HG02884 (cell line): Measurements from ENCODE around the gene HIVEP3.

ENCODE experiments used
- ATAC-seq: cut with Tn5 transposase; IDR thresholded peaks from one replicate; pipeline ENCODE4 v1.9.1; 2021; ENCODE audit warnings: mild to moderate bottlenecking, moderate library complexity; ENCODE audit not compliant: unreplicated experiment

Gene HIVEP3

GRCh38 chr1:41816061-41816460 is 102.7 kb downstream of the HIVEP3 start:
- ATAC-seq: no peak

DNA sequence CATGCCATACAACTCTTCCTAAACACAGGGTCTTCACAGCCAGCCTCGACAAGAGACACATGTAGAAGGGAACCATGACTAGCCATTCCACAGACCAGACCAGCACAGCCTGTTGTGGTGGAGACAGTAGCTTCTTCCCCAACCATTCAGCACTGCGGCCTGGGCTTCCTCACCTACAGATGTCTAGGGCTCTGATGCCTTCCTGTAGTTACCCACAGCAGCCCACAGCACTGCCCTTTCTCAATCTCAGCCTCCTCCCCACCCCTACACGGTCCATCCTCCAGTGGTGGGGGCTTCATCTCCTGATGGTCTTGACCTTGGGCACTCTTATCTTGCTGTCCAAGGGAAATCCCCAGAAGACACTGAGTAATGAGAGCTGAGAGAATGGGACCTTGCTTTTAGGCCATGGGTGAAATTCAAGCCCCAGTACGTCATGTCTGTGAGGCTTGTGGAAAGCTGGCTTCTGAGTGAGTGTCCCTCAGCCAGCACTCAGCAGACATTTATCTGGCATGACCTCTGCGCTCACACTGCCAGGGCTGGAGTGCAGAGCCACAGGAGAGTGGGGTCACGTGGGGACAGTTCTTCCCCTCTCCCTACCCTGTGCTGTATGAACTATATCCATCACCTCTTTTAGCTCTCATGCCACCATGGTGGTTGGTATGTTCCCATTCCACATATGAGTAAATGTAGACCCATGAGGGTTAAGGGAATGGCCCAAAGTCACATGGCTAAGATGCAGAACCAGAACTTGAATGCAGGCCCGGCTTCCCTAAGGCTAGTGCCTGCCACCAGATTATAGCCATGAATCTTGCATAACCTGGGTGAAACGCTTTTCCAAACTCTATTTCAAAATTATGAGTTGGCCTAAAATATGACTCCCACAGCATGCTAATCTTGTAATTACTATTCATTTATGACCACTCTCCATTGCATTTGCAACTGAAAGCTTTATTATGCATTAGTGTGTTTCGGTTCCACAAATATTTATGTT is 104.7 kb downstream of the HIVEP3 start:
- no peak for ATAC-seq

GRCh38 chr1:41813226-41813625 is 105.5 kb downstream of the HIVEP3 start:
- no peak for ATAC-seq

DNA sequence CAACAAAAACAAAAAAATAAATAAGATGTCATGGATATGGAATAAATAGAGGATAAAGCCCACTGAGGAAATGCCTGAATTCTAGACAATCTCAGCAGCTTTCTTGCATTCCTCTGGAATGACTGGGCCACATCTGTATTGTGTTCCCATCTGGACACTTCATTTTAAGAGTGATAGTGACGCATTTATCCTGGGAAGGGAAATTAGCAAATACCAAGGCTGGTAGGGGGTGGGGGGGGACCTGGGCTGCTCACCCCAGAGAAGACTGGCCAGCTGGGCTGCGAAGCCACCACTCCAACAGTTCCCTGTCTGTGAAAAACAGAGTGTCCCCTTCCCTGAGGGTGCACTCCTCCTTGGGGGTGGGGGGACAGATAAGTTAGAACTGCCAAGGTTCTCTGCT is 106.3 kb downstream of the HIVEP3 start:
- ATAC-seq: no peak

DNA sequence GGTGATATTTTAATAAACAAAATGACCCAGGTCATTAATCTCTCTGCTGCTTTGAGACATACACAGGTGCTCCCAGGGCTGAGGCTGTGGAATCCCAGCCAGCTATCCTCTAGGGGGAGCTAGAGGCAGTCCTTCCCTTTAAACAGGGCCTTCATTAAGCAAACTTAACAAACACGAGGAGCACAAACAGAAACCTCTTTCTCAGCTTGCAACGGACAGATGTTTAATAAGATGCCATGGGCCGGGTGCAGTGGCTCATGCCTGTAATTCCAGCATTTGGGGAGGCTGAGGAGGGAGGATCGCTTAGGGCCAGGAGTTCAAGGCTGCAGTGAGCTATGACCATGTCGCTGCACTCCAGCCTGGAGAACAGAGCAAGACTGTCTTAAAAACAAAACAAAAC is 106.7 kb downstream of the HIVEP3 start:
- no peak for ATAC-seq

DNA sequence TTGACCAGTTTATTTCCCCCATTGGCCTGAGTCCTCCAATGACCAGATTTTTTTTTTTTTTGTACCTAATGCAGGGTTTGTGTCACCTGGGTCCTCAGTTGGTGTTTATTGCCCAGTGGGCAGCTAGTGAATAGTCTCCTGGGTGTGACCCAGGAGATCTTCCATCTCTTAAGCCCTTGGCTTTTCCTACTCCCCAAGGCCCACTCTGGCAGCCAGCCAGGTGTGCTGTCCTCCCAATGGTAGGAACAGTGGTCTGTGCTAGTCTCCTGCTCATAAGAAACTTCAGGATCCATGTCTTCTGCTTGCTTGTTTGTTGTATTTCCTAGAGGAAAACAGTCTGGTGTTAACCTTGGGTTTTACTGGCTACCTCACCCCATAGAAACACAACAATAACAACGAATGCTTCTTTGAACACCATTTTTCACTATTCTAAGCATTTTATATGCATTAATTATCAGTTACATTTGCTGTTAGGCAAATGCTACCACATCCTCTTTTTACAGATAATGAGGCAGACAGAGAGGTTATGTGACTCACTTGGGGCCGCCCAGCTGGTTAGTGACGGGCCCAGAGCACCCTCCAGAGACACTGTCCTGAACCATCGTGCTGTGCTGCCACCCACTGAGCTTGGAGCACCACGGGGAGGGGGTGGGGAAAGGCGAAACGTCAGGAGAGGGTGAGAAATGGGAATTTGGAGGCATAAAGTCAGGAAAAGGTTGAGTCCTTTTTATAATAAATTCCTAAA is 107.5 kb downstream of the HIVEP3 start:
- no peak for ATAC-seq

DNA sequence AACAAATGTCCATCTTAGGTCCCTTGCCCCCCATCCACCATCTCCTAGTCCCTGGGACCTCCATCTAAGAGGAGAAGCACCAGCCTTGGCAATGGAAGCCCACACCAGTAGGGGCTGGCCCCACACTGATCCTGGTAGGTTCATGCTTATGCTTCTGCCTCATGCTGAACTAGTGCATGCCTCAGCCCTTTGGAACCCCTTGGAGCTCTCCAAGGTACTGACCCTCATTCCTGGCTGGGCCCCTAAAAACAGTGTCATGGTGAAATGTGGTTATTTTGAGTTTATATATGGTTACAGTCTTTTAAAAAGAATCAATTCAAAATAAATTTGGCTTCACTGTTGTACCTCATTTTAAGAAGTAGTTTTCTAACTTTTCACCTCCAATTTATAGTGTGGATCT is 108.3 kb downstream of the HIVEP3 start:
- ATAC-seq: no peak

- ATAC-seq: no peak
Observed at GRCh38 chr1:41809692-41810091, 109.0 kb downstream of the HIVEP3 start.

DNA sequence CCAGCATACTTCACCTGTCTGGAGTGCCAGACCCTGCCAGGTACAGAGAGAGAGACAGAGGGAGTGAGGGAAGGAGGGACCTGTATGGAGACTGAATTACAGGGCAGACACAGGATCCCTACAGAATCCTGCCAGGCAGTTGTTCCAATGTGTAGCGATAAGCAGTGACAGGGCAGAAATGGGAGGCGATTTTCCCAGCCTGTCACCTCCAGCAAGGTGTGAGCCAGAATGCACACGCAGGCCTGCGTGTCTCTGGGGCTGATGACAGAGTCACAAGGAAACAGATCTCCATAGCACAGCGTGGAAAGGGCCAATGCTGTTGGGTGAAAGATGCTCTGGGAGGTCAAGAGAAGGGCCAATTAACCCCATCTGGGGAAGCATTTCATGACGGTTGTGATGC is 111.3 kb downstream of the HIVEP3 start:
- ATAC-seq: no peak

DNA sequence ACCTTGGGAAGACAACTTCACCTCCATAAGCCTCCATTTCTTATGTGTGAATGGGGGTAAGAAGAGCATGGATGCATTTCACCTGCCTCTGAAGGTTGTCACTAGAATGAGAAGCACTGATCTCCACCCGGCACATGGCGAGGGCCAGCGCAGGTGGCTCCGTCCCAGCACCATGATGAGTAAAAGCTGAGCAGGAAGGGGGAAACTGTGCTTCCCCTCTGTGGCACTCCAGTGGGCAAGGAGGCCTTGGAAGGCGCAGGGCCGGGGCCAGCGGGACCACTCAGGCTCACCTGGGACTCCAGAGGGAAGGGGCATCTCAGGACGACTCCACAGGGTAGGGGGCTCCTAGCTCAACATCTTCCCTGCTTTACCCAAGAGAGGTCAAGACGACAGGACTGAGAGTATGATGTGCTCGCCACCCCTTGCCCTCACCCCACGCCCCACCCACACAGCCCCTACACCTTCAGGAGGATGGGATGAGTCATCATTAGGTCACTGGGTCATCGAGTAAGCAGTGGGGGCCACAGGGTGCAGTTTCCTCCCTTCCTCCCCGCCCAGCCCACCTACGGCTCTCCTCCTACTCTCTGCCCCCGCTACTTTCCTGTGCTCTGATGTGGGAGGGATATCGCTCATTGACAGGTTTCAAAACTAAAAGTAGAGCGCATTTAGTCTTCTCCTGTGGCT is 112.1 kb downstream of the HIVEP3 start:
- no peak for ATAC-seq

DNA sequence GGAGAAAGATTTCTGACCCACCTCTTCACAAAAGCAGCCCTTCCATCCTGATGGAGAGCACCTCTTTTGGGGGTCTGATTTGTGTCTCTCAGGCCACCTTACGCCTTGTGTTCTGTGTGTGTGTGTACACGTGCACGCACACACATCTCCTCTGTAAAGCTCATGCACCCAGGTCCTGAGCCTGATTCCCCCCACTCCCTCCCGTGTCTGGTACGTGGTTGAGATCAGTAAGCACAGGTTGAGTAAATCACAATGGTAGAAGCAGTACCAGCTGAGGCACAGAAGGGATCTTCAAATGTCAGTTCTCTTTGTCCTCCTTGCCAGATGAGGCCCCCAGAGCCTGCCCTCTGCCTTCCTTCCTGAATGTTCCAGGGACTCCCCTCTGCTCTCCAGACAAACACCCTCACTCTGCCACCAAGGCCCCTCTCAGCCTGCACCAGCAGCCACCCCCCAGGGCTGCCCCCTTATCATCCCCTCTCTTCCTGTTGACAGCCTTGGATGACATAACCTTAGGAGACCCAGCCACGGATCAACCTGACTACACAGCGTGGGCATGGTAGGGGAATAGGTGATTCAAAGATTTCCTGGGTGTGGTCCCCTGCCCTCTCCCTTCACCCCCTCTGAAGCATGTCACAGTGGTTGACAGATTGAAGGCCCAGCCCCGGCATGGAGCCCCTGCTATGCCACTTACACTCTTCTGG is 112.8 kb downstream of the HIVEP3 start:
- ATAC-seq: no peak

DNA sequence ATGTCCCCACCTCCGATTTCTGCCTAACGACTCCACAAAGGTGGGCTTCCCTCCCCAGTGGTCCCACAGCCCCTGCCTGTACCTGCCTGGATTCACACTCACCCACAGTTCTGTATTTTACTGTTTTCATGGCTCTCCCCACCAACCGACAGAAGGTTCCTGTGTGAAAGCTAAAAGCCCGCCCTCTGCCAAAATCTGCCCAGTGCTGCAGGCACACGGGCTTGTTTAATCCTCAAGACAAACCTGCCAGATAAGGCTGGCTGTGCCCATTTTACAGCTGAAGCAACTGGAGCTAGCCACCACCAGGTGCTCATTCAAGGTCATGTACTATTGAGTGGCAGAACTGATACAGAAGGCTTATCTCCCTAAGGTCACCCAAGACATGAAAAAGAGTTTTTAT is 114.5 kb downstream of the HIVEP3 start:
- ATAC-seq: no peak

- ATAC-seq: no peak
Observed at GRCh38 chr1:41803656-41804055, 115.1 kb downstream of the HIVEP3 start.

DNA sequence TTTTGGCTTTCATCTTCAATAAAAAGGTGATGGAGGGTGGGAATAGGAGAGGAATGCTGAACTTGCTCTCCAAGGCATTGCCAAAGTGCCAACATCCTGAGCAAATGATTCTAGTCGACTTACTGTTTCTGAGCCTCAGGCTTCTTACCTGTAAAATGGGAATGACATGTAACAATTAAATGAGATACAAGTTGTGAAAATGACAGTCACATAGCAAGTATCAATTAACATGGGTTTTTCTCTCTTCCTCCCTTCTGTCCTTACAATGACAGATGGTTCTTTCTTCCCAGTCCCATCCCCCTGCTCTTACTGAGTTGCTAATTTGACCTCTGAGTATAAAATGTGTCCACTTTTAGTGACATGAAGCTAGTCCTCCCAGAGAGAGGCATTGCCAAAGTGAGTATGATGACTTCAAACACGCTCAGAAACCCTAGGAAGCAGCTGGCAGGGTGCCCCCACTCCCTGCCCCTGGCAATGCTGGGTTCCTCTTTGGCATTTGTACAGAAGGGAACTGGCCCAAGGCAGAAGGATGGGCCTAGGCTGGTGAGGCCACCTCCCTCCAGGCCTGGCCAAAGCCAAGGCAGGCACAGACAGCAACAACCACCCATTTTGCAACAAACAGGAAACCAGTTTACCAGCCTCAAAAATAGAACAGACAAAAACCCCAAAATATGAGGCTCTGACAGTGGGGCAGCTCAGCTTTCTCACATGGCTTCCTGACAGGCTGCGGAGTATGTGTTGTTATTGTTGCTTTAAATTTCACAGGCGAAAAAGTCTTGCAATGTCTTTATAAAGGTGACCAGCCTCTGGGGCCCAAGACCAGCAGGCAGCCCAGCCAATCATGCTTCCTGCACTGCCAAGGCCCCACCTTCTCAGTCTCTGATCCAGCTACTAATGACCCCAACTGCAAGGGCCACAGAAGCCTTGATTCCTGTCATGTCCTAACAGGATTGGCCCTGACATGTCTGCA is 115.9 kb downstream of the HIVEP3 start:
- ATAC-seq: no peak

DNA sequence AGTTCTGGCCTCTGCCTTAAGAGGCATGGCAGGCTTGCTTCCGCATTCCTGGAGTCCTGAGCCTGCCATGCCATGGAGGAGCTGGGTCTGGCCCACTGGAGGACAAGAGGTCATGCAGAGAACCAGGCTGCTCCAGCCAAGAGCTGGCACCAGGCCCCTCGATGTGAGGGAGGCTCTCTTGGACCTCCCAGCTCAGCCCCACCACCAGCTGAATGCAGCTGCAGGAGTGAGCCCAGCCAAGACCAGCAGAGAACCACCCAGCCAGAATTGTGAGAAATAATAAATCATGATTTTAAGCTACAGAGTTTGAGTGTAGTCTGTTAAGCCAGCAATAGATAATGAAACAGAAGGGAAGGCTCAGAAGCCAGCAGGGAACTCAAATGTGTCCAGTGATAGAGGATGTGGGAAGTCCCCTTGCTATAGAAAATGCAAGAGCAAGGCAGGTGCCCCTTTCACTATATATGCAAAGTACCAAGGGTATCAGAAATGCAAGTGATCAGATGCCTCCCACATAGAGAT is 118.4 kb downstream of the HIVEP3 start:
- ATAC-seq: no peak

- no peak for ATAC-seq
Observed at GRCh38 chr1:41799723-41800122, 119.0 kb downstream of the HIVEP3 start.

- no peak for ATAC-seq
Observed at GRCh38 chr1:41799205-41799604, 119.5 kb downstream of the HIVEP3 start.

GRCh38 chr1:41795205-41795762 is 123.4 kb downstream of the HIVEP3 start:
- no peak for ATAC-seq

DNA sequence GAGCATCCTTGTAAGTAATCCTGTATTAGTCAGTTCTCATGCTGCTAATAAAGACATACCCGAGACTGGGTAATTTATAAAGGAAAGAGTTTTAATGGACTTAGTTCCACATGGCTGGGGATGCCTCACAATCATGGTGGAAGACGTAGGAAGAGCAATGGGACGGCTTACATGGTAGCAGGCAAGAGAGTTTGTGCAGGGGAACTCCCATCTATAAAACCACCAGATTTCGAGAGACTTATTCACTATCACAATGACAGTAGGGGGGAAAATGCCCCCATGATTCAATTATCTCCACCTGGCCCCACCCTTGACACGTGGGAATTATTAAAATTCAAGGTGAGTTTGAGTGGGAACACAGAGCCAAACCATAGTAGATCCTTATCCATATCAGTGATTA is 124.7 kb downstream of the HIVEP3 start:
- ATAC-seq: no peak
